ENCODE results near the gene SHKBP1. TPM values are rescaled to one million over a fixed set of nuclear protein-coding genes. Genes with fewer than 3 reads are reported as not detected.

SHKBP1 gene, protein sequence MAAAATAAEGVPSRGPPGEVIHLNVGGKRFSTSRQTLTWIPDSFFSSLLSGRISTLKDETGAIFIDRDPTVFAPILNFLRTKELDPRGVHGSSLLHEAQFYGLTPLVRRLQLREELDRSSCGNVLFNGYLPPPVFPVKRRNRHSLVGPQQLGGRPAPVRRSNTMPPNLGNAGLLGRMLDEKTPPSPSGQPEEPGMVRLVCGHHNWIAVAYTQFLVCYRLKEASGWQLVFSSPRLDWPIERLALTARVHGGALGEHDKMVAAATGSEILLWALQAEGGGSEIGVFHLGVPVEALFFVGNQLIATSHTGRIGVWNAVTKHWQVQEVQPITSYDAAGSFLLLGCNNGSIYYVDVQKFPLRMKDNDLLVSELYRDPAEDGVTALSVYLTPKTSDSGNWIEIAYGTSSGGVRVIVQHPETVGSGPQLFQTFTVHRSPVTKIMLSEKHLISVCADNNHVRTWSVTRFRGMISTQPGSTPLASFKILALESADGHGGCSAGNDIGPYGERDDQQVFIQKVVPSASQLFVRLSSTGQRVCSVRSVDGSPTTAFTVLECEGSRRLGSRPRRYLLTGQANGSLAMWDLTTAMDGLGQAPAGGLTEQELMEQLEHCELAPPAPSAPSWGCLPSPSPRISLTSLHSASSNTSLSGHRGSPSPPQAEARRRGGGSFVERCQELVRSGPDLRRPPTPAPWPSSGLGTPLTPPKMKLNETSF
- 72.0 and 76.3 TPM in 2 replicates for total RNA-seq
- long read RNA-seq, transcript SHKBP1-201 (18 exons, 2,363 nt) = major isoform, 18 of 25 reads
- long read RNA-seq, partial matches to known transcripts = 1 of 25 reads
- long read RNA-seq, other reads (novel, unspliced or antisense) = 6 of 25 reads

DNA sequence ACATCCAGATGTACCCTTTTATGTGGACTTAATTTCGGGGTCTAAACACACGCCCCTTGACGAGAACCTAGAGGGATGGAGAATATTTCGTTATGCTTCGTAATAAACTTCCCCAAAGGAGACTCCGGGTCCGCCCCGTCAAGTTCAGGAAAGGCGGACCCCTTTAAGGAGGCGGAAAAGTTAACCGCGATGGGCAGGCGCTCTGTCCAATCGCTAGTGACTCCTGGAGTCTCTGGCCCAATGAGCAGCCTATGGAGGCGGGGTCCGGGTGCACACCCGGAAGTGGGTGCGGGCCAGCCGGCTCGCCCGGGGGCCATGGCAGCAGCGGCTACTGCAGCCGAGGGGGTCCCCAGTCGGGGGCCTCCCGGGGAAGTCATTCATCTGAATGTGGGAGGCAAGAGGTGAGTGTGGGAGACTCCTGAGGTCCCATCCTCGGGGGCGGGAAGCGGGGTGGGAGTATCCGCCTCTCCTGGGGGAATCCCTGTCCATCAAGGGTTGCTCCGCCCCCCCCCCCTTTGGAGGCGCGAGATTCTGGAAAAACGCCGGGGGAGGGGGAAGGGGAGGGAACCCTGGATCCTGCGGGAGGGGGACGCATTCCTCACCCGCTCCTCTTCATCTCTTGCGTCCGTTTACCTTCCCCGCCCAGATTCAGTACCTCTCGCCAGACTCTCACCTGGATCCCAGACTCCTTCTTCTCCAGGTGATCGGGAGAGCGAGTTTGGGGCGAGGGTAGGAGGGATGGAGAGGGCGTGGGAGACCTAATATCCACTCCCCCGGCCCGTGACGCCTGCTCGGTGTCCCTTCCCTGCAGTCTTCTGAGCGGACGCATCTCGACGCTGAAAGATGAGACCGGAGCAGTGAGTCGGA lies at the start of gene SHKBP1:
TSS of gene SHKBP1 (plus strand) at position 289 of the 867 bp plus-strand sequence. CDS start at position 316, 27 bp downstream.
- TF ChIP-seq, protein P1, sequence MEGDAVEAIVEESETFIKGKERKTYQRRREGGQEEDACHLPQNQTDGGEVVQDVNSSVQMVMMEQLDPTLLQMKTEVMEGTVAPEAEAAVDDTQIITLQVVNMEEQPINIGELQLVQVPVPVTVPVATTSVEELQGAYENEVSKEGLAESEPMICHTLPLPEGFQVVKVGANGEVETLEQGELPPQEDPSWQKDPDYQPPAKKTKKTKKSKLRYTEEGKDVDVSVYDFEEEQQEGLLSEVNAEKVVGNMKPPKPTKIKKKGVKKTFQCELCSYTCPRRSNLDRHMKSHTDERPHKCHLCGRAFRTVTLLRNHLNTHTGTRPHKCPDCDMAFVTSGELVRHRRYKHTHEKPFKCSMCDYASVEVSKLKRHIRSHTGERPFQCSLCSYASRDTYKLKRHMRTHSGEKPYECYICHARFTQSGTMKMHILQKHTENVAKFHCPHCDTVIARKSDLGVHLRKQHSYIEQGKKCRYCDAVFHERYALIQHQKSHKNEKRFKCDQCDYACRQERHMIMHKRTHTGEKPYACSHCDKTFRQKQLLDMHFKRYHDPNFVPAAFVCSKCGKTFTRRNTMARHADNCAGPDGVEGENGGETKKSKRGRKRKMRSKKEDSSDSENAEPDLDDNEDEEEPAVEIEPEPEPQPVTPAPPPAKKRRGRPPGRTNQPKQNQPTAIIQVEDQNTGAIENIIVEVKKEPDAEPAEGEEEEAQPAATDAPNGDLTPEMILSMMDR (conservative IDR thresholded peaks at IDR 0.05) = no peak
- Mint-ChIP-seq H3K27ac (ENCODE audit: unreplicated experiment) (no peak within 1 kb of the TSS), H3K36me3 (ENCODE audit: low read depth) (no peaks in the 10 kb centered on the region), H3K4me3 (peak within 1 kb of the TSS; percentile 89), H3K4me1 (peaks cover 17% of the 10 kb centered on the region), H3K27me3 (ENCODE audit: low read depth) (peaks cover 3% of the 10 kb centered on the region), H3K9me3 (no peaks in the 10 kb centered on the region)
- DNase-seq (ENCODE audit: low read depth, low spot score) = peak; percentile 94

DNA sequence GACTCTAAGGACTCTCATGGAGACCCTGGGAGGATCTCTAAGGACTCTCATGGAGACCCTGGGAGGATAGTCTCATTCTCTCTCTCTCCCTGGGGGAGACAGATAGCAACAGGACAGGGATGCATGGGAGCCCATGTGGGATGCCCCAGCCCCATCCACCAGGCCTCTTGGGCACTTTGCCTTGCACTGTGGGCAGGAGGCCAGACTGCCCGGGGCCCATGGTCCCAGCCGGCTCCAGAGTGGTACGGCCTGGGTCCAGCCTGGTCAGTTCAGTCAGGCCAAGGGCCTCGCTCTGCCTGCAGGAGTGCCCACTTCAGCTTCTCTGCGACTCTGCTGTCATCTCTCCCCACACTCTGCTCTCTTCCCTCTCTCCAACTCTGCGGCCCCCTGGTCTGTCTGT lies 48.6 kb upstream of the SHKBP1 start:
- no peak overlapping the region for H3K4me3 Mint-ChIP-seq

DNA sequence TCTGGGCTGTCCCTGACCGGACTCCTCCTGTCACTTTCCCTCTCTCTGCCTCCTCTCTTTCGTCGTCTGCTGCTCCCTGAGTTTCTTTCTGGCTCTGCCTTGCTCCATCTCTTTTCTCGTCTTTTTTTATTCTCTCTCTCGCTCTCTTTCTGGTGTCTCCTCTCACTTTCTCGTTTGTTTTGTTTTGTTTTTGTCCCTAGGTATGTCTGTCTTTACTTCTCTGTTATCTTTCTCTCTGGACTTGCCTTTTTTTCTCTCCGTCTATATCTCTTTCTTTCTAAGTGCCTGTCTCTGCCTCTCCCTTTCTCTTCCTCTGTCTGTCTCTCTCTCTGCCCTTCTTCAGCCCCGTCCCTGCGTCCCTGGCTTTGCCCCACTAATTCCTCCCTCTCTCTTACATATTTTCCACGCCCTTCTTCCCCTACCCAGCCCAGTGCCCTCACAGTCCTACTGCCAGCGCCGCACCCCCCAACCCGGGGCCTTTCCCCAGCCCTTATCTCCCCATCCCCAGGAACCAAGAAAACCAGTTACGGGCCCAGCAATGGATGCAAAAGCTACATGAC lies 48.1 kb upstream of the SHKBP1 start:
- no peak for DNase-seq (ENCODE audit: low read depth, low spot score)
- no peak overlapping the region for H3K4me3 Mint-ChIP-seq
- peaks cover 12% of the 10 kb centered on the region for H3K4me1 Mint-ChIP-seq
- peaks cover 55% of the 10 kb centered on the region for H3K27me3 Mint-ChIP-seq (ENCODE audit: low read depth)
- H3K36me3 Mint-ChIP-seq (ENCODE audit: low read depth) = no peaks in the 10 kb centered on the region
- no peaks in the 10 kb centered on the region for H3K9me3 Mint-ChIP-seq
- H3K27ac Mint-ChIP-seq (ENCODE audit: unreplicated experiment) = no peak overlapping the region
- TF ChIP-seq, protein P1 (conservative IDR thresholded peaks at IDR 0.05) = no peak

More for the DNA sequence above, 48.6 kb upstream of the SHKBP1 start:
- Mint-ChIP-seq H3K4me1 (peaks cover 12% of the 10 kb centered on the region), H3K36me3 (ENCODE audit: low read depth) (no peaks in the 10 kb centered on the region), H3K9me3 (no peaks in the 10 kb centered on the region), H3K27me3 (ENCODE audit: low read depth) (peaks cover 52% of the 10 kb centered on the region), H3K27ac (ENCODE audit: unreplicated experiment) (no peak overlapping the region)
- DNase-seq (ENCODE audit: low read depth, low spot score) = no peak
- TF ChIP-seq, protein P1 (conservative IDR thresholded peaks at IDR 0.05) = no peak

DNA sequence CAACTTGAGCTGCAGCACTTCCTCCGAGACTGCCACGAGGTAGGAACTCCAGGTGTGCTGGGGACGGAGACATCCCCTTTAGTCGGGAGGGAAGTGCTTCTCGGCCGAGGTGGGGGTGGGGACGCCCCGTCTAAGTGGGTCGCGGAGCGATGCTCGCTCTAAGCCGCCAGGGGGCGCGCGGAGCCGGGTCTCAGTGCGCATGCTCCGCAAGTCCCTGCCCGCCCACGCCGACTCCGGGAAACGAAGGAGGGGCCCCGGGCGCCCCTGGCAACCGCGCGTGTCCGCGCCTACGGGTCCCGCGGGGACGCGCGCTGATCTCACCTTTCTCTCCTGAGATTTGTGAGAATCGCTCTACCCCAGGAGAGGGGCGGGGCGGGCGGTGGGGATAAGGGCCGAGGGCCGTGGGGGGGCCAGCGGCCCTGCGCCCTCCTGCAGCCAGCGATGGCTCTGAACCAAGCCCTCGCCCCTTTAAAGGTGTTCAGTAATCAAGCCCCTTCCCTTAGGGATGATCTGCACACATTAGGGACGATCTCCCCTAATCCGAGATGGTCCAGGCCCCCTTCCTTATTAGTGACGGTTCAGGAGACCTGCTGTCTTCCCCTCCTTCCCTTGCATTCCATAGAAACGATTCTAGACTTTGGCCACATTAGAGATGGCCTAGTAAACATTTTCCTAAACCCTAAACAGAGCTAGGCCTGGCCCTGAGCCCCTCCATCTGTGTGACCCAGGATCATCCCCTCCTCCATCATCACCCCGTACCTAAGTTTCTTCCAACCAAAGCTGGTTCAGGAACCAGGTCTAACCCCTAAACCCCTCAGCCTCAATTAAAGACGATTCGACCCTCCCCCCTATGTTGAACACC lies 47.3 kb upstream of the SHKBP1 start:
- peak; percentile 84 for DNase-seq (ENCODE audit: low read depth, low spot score)
- Mint-ChIP-seq H3K27me3 (ENCODE audit: low read depth) (peaks cover 62% of the 10 kb centered on the region), H3K9me3 (no peaks in the 10 kb centered on the region)

More for the DNA sequence above, 47.3 kb upstream of the SHKBP1 start:
- H3K4me3 Mint-ChIP-seq = peak overlapping the region; percentile 57
- peaks cover 12% of the 10 kb centered on the region for H3K4me1 Mint-ChIP-seq
- H3K36me3 Mint-ChIP-seq (ENCODE audit: low read depth) = no peaks in the 10 kb centered on the region
- TF ChIP-seq, protein P1 (conservative IDR thresholded peaks at IDR 0.05) = peak; percentile 98
- H3K27ac Mint-ChIP-seq (ENCODE audit: unreplicated experiment) = no peak overlapping the region
